MCF 10A (cell line): Measurements from ENCODE around the gene RTN4IP1. TPM values are rescaled to one million over a fixed set of nuclear protein-coding genes. Genes with fewer than 3 reads are reported as not detected.

Experiments
- BruUV-seq: library from RNA; stranded (reverse); fragments of 400-500 nt; replicated peaks from 2 replicates; lab custom pipeline; 2021; lab: Mats Ljungman, UMichigan
- CTCF ChIA-PET: fragments of 300-600 bp; sonication (Branson Sonifier 250); formaldehyde crosslinking; extraction: SDS; loops from one replicate; lab custom pipeline; 2021; ENCODE audit warnings: antibody characterized with exemption, inconsistent platforms; lab: Yijun Ruan, JAX
- POLR2A ChIA-PET: fragments of 300-600, 350-650 bp; sonication (Branson Sonifier 250); formaldehyde crosslinking; extraction: SDS; loops from one replicate; lab custom pipeline; 2020; ENCODE audit warnings: antibody characterized with exemption, inconsistent platforms; lab: Yijun Ruan, JAX
- DNase-seq: peaks from one replicate; pipeline ENCODE4 v3.0.0-alpha.2; 2018; ENCODE audit not compliant: unreplicated experiment
- H3K27ac Mint-ChIP-seq: one replicate; pipeline ENCODE4 v1.8.0; 2022; ENCODE audit warnings: mild to moderate bottlenecking, low read depth, mixed read lengths; ENCODE audit not compliant: unreplicated experiment
- H3K27me3 Mint-ChIP-seq: one replicate; pipeline ENCODE4 v1.8.0; 2022; ENCODE audit warnings: mixed read lengths; ENCODE audit not compliant: insufficient read depth, unreplicated experiment
- H3K36me3 Mint-ChIP-seq: one replicate; pipeline ENCODE4 v1.8.0; 2022; ENCODE audit warnings: mild to moderate bottlenecking, moderate library complexity, mixed read lengths; ENCODE audit not compliant: insufficient read depth, unreplicated experiment
- H3K4me1 Mint-ChIP-seq: one replicate; pipeline ENCODE4 v1.8.0; 2022; ENCODE audit warnings: mixed read lengths; ENCODE audit not compliant: insufficient read depth, unreplicated experiment
- H3K4me3 Mint-ChIP-seq: one replicate; pipeline ENCODE4 v1.8.0; 2022; ENCODE audit warnings: mild to moderate bottlenecking, moderate library complexity, mixed read lengths; ENCODE audit not compliant: unreplicated experiment
- H3K9me3 Mint-ChIP-seq: one replicate; pipeline ENCODE4 v1.8.0; 2022; ENCODE audit warnings: mixed read lengths; ENCODE audit not compliant: unreplicated experiment
- CTCF ChIP-seq: fragments of 200-600 bp; IDR thresholded peaks from one replicate; pipeline ENCODE4 v1.8.0; 2022; ENCODE audit warnings: antibody characterized with exemption, mild to moderate bottlenecking; ENCODE audit not compliant: unreplicated experiment
- intact Hi-C: fragments of 100-400 bp; cut with micrococcal nuclease; formaldehyde crosslinking; loops from 2 replicates; pipeline ENCODE4 v1.14.1; 2022
- total RNA-seq: library from RNA; stranded (reverse); gene quantifications from 2 replicates; pipeline ENCODE4 v1.2.3, GENCODE V29; 2022

Gene RTN4IP1
- total RNA-seq, 1 experiment from 2014 or later: 6.5 TPM

- BruUV-seq: TSS peak; percentile 25
- no peaks in the 10 kb centered on the region for H3K27me3 Mint-ChIP-seq
- POLR2A ChIA-PET: interaction anchor here (0.7 to 5.2 kb wide), 11 partner anchors 8 to 72 kb away, joined by 3 to 41 read pairs (median 5); no protein-coding TSS in a partner anchor
- peaks cover 82% of the 10 kb centered on the region for H3K36me3 Mint-ChIP-seq
- peak; percentile 88 for DNase-seq
- H3K4me1 Mint-ChIP-seq: peaks cover 23% of the 10 kb centered on the region
- H3K9me3 Mint-ChIP-seq: no peaks in the 10 kb centered on the region
- H3K27ac Mint-ChIP-seq: peak overlapping the region; percentile 88
- intact Hi-C loops: no loop called here
- no peak overlapping the region for H3K4me3 Mint-ChIP-seq
- TF ChIP-seq CTCF: no peak
- CTCF ChIA-PET: interaction anchor here (0.5 to 1.8 kb wide), 11 partner anchors 10 to 441 kb away, joined by 3 to 4 read pairs (median 3); no protein-coding TSS in a partner anchor
These were observed 82.4 kb downstream of the RTN4IP1 start for GRCh38 chr6:106546691-106547414.

- ChIA-PET POLR2A (interaction anchor here (0.7 to 5.2 kb wide), 11 partner anchors 8 to 71 kb away, joined by 3 to 41 read pairs (median 5); no protein-coding TSS in a partner anchor), CTCF (interaction anchor here (0.5 to 1.8 kb wide), 8 partner anchors 12 to 441 kb away, joined by 3 to 4 read pairs (median 3); no protein-coding TSS in a partner anchor)
- no peak for TF ChIP-seq CTCF
- no peak for DNase-seq
- Mint-ChIP-seq H3K4me1 (peaks cover 23% of the 10 kb centered on the region), H3K4me3 (no peak overlapping the region), H3K27ac (peak overlapping the region; percentile 88), H3K9me3 (no peaks in the 10 kb centered on the region), H3K36me3 (peaks cover 76% of the 10 kb centered on the region), H3K27me3 (no peaks in the 10 kb centered on the region)
- BruUV-seq: TSS peak; percentile 53
- intact Hi-C loops: no loop called here
These were observed 83.0 kb downstream of the RTN4IP1 start for GRCh38 chr6:106546261-106546690.

DNA sequence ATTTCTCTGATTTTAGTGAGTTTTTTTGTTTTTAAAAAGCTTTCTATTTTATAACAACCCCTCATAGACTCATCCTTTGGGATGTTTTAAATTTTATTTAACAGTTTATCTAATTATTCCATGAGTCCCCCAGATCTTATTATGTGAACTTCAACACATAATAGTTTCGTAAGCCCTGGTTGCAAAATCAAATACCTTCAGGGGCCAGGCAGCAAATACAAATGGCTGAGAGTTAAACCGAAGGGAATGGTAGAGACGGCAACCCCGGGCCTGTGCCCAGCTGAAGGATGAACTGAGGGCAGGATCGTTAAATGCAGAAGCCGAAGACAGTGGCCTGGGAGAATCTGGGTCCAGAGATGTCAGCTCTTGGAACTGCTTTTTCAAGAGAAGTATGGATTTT, 88.4 kb downstream of the RTN4IP1 start:
- Mint-ChIP-seq H3K4me3 (no peak overlapping the region), H3K27me3 (no peaks in the 10 kb centered on the region), H3K27ac (peak overlapping the region; percentile 57), H3K9me3 (no peaks in the 10 kb centered on the region), H3K4me1 (peaks cover 16% of the 10 kb centered on the region), H3K36me3 (peaks cover 73% of the 10 kb centered on the region)
- DNase-seq: peak; percentile 65
- CTCF ChIA-PET: interaction anchor here (1.2 to 1.8 kb wide), 3 partner anchors 13 to 26 kb away, joined by 3 to 4 read pairs (median 3); no protein-coding TSS in a partner anchor
- TF ChIP-seq CTCF: no peak
- POLR2A ChIA-PET: interaction anchor here (0.8 to 2.9 kb wide), 8 partner anchors 14 to 392 kb away, joined by 3 to 10 read pairs (median 4); no protein-coding TSS in a partner anchor
- BruUV-seq: no TSS peak
- intact Hi-C loops: no loop called here

- no peak for TF ChIP-seq CTCF
- ChIA-PET CTCF (interaction anchor here (0.7 to 1.8 kb wide), 6 partner anchors 14 to 1407 kb away, joined by 3 to 4 read pairs (median 3); no protein-coding TSS in a partner anchor), POLR2A (interaction anchor here (0.8 to 2.9 kb wide), 9 partner anchors 11 to 392 kb away, joined by 3 to 10 read pairs (median 4); no protein-coding TSS in a partner anchor)
- intact Hi-C loops: no loop called here
- H3K4me1 Mint-ChIP-seq: peaks cover 16% of the 10 kb centered on the region
- H3K9me3 Mint-ChIP-seq: no peaks in the 10 kb centered on the region
- H3K4me3 Mint-ChIP-seq: no peak overlapping the region
- H3K27me3 Mint-ChIP-seq: no peaks in the 10 kb centered on the region
- peaks cover 74% of the 10 kb centered on the region for H3K36me3 Mint-ChIP-seq
- peak overlapping the region; percentile 57 for H3K27ac Mint-ChIP-seq
- BruUV-seq: no TSS peak
- no peak for DNase-seq
These were observed 88.9 kb downstream of the RTN4IP1 start for GRCh38 chr6:106540432-106540831.
